HG03135 (cell line): Measurements from ENCODE around the gene C1QTNF5.

Experiments used
- ATAC-seq: cut with Tn5 transposase; IDR thresholded peaks from one replicate; pipeline ENCODE4 v1.9.1; 2021; ENCODE audit warnings: mild to moderate bottlenecking, moderate library complexity; ENCODE audit not compliant: unreplicated experiment

C1QTNF5 gene

DNA sequence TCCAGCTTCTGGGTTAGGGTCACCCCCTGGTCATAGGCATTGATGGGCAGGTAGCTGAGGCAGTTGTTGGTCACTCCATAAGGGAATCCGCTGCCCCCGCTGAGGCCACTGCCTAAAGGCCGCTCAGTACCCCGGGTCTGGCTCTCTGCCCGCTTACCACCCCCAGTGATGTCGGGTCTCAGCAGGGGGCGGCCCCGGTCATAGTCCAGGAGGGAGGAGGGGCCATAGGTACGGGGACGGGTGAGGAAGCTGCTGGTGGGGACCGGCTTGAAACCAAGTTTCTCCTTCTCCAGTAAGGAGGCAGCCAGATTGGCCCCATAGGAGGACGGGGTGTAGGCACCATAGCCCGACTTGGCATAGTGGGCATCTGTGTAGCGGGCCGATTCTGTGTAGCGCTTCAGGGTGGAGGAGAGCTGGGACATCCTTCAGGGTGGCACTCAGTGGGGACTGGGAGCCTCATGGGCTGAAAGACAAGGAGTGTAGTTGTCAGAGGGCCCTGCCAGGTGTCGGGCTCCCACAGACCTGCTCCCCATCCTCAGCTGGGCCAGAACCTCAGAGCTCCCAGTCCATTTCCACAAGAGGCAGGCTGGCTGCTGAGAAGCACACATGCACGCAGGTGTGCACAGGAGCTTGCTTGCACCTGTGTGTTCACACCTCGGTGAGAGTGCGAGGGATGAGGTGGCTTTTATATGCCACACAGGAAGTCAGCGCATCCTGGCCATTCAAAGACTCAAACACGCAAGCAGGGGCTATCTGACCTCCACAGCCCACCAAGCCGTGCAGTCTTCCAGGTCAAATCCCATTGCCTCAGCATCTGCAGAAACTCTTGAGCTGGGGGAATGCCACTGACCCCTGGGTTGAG, 32.6 kb upstream of the C1QTNF5 start:
- ATAC-seq: no peak

GRCh38 chr11:119372260-119373058, 31.8 kb upstream of the C1QTNF5 start:
- no peak for ATAC-seq

GRCh38 chr11:119371778-119372182, 31.1 kb upstream of the C1QTNF5 start:
- ATAC-seq: no peak

DNA sequence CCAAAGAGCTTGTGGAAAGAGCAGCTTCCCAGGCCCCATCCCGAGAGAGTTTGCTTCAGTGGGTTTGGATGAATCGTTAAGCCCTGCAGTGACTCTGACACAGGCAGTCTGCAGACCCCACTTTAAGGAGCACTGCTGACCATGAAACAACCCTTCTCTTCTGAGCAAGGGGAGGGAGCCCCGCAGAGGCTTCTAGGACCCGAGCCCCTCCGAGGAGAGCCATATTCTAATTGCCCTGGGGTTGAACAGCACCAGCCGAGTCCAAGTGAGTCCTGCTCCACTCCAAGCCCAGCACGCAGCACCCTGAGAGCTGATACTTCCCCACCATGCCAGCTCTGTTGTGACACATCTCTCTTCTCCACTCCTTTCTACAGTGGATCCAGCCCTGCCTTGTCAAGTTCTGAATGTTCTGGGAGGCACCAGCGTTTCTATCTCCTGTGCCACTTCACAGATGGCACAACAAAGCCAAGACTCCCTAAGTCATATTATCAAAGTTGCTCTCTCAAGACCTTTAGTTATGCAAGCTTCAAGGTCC, 30.5 kb upstream of the C1QTNF5 start:
- ATAC-seq: no peak

DNA sequence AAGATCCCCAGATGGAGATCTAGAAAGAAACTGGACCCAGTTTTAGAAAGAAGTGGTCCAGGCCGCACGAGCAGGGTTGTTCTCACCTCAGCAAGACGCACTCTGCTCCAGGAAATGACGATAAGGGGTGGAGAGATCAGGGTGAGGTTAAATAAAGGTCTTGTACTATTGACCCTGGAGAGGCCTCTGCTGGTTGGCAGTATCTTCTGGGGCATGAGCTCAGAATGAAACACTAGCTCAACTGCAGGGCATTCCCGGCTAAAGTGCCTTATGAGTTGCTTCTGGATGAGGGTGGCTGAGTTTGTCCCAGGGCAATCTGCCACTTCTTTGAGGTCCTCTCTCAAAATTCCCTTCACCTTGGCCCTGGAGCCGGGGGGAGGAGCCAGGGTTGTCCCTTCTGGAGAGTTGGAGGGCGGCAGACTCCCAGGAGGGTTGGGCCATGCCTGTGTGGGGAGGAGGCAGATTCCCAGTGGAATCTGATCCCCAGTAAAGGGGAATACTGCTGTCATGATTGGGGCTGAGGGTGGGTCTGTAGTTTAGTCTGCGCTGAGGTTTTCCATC, 29.9 kb upstream of the C1QTNF5 start:
- ATAC-seq: no peak

GRCh38 chr11:119369132-119369925, 28.6 kb upstream of the C1QTNF5 start:
- ATAC-seq: no peak

- ATAC-seq: no peak
Observed at GRCh38 chr11:119368121-119369034, 27.7 kb upstream of the C1QTNF5 start.

- ATAC-seq: no peak
Observed at GRCh38 chr11:119367661-119368120, 27.0 kb upstream of the C1QTNF5 start.

DNA sequence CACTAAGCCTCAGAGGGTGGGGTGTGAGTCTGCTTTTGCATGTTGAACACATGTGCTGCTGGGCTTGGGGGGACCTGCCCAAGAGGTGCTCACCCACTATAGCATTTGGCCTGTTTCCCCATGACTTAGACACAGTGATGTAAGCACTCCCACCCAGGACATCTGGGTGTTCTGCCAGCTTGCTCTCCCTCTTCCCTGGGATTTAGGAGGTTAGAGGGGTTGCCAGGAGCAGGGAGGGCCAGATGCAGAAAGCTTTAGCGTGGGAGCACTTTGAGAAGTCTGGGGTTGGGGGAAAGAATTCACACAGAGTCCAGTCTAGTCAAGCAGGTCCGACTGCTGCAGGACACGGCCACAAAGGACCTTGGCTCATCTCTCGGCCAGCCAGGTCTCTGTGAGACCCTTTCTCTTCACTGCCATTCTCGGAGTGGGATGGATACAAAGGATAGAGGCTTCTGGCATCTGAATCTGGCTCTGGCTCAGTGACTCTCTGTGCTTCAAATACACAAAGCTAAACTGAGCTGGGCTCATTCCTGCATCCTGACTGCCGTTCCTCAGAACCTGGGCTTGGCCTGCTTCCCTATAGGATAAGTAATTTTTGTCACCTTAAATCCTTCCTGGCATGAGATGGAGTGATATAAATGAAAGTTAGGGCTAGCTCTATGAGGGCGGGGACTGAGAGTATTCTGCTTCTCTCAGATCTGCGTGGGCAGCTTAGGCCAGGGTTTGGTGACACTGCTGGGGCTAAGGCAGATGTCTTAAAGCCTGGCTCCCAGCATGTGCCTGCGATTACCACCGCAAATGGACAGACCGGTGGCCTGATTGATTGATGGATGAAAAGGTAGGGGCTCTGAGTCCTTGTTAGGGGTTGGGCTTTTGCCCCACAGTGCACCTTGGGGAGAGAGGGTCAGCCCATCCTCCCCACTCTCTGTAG, 26.3 kb upstream of the C1QTNF5 start:
- no peak for ATAC-seq

GRCh38 chr11:119365071-119365591, 24.4 kb upstream of the C1QTNF5 start:
- ATAC-seq: no peak

DNA sequence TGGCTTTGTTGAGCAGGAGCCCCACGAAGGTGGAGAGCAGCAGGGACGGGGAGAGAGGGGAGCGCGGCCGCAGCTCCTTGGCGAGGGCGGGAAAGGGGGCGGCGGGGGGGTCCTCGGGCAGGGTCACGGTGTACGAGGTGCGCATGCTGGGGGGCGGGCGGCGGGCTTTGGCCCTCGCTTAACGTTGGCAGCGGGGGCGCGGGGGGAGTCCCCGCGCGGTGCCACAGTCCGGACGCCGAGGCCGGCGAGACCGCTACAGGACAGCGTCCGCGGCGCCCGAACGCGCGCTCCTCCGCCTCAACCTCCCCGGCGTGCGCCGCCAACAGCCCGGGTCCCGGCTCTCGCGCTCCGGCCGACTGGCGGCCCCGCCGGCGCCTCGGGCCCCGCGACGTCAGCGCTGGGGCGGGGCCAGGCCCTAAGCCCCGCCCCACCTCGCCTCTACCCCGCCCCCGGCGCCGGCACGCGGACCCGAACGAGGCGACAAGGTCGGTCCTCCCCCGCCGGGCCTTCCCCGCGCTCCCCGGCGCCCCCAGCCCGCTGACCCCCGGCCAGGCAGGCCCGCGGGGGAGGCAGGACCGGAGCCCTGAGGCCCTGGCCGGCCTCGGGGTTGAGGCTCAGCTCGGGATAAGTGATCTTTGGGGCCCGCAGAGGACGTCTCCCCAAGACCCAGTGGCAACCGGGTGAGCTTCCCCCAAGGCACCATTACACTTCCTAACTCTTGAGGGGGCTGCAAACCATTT, 23.3 kb upstream of the C1QTNF5 start:
- ATAC-seq: no peak

GRCh38 chr11:119363081-119363850, 22.6 kb upstream of the C1QTNF5 start:
- ATAC-seq: no peak

GRCh38 chr11:119362741-119363080, 22.0 kb upstream of the C1QTNF5 start:
- no peak for ATAC-seq

- ATAC-seq: no peak
Observed at GRCh38 chr11:119361941-119362725, 21.4 kb upstream of the C1QTNF5 start.

GRCh38 chr11:119361056-119361787, 20.5 kb upstream of the C1QTNF5 start:
- no peak for ATAC-seq
